HG02973 (cell line): ENCODE measurements around the gene SKOR1.
A peak's percentile ranks its signal among the peaks of the same experiment; 100 is the strongest.

Experiments used
- ATAC-seq: cut with Tn5 transposase; IDR thresholded peaks from one replicate; pipeline ENCODE4 v1.9.1; 2021; ENCODE audit warnings: moderate library complexity; ENCODE audit not compliant: unreplicated experiment

The SKOR1 gene

DNA sequence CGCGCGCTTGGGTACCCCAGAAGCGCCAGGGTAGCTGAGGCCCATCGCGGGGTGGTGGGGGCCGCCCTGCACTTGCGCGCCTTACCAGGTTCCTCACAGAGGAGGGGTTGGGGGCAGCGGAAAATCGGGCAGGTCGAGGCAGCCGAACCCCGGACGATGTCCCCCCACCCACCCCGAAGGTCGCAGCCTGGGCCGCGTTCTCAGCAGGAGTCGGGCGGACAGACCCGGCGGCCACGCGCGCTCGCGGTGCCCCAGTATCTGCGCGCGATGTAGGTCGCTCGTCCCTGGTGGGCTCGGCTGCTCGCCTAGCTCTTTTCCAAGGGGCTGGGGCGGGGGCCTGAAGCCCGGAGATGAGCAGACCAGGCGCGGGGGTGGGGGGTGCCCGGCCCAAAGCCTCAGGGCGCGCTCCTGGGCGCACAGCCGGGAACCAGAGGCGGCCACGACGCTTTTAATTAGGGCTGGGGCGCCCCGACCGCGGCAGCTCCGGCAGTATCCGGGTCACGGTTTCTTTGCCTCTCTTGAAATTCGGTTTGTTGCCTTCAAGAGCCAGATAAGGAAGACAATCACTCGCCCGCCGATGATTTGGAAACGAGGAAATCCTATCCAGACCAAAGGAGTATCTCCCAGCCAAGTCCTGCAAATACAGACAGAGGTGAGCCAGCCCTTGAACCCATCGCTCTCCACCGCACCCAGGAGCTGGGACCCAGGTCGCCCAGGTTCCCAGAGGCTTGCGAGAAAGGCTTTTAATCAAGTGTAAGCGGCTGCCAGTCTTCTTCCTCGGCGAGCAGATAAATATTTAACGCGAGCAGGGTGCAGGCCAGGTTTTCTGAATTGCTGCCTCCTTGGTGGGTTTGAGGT, 4.6 kb downstream of the SKOR1 start:
- no peak for ATAC-seq

DNA sequence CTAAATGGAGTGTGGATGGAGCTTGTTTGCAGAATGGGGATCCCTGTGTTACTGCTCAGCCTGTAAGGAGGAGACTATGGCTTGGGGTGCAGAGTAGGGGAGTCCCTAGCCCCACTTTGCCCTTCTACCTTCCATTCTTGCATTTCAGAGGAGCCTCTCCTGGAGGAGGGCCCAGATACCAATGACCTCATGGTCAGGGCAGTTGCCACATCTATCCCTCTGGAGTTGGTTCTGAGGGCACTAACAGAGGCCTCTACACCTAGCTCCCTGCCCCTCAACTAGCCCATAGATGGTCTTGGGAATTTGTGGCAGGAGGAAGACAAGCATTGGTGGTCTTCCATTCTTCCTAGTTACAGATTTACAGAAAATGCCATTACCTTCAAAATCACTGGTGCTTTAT, 6.1 kb downstream of the SKOR1 start:
- no peak for ATAC-seq

DNA sequence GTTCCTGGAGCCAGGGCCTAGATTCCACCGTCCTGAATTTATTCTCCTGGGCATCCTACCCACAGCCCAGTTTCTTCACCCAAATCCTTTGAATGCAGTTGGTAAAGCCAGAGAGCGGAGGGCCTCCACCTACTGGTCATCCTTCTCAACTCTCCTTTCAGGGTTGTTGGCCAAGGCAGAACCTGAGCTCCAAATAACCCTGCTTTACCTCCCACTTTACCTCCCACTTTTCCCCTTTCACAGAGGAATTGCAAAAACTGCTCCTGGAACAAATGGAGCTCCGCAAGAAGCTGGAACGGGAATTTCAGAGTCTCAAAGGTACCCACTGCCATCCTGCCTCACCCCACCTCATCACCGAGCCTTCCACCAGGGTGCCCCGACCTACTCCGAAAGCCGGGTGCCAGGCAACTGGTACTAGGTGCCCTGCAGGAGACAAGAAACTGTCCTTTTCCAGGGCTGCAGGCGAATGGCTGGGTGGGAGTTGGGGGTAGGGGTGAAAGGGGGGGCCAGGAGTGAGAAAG, 6.8 kb downstream of the SKOR1 start:
- no peak for ATAC-seq

DNA sequence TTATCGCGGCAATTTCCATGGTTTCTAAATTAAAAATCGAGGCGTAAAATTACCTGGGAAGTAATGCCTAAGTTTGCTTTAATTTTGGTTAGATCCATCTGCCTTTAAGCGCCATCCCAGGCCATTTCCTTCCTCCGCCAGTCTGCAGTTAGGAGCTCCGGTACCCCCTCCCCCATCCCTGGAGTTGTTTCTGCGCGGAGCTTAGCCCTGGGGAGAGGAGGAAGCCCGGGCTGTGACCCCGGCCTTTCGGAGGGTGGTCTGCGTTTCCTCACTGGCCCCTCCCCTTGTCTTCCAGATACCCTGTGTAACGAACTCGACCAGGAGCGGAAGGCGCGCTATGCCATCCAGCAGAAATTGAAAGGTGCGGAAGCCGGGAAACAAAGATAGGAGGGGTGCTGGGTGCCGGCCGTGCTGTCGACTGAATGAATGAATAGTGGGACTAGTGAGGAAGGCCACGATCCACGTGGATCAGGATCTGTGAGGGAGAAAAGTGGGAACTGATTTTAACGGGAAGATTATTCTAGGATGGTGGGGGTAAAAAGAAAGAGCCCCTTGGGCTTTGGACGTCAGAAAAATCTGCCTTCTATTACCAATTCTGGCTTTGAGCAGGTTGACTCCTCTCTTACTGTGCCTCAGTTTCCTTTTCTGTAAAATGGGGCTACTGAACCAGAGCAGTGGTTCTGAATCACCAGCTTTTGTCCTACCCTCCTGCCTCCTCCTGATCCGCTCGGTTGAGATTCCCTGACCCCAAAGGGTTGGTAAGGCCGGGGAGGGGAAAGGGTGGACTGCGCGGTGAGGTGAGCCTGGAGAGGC, 7.8 kb downstream of the SKOR1 start:
- ATAC-seq, result no peak

DNA sequence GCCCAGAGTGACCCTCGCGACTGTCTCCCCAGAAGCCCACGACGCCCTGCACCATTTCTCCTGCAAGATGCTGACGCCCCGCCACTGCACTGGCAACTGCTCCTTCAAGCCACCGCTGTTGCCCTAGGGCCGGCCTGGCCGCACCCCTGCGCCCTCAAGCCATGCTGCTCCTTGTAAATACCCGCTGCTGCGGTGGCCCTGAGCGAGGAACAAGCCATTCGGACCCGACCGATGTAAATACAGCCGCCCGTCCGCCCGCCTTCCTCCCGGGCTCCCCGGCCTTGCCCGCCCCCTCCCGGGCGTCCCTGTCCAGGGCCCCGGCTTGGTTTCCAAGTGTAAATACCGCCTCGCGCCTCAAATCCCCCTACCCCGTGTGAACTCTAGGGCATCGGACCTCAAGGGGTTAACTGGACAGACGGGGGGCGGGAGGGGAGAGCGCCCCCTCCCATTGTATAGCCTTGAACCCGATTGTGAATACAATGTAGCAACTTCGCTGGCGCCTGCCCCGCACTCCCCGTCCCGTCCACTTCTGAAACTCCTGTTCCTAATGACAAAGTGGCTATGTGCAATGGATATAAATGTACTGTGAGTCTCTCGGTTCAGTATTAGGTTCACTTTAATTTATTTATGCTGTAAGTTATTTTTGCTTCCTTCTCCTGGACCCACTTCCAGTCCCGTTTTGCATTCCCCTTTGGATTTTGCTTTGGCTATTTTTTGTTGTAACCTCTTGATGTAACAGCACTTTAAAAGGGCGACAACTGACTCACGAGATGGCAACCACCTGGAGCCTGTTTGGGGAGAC, 8.6 kb downstream of the SKOR1 start:
- no peak for ATAC-seq

DNA sequence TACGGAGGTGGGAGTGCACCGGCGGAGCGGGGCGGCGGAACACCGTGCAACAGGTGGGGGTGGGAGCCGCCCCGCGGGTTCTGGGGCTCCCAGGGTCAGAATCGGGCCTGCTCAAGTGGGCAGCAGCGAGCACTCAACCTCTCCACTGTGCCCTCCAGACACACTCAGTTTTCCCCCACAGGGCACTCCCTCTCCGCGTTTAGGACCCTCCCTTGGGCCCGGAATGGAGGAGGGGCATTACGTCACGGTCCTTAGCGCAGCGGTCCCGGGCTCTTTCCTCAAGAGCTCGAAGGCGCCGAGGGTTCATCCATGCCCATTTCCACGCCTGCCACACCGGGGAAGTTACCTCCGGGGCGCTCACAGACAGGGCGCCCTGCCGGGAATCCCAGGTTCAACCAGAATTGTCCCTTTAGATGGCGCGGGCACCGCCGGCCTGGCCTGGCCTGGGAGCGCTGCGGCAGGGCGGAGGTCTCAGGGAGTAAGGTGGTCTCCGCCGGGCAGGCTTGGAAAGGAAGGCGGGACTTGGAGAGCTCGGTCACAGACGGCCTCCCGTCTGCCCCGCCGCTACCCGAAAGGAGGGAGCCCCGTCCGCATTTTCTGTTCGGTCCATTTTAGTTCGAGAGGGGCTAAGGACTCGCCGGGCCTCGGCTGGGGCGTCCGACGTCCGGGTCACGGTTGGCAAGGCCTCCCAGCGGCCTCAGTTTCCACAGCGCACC, 9.4 kb downstream of the SKOR1 start:
- ATAC-seq, result no peak

DNA sequence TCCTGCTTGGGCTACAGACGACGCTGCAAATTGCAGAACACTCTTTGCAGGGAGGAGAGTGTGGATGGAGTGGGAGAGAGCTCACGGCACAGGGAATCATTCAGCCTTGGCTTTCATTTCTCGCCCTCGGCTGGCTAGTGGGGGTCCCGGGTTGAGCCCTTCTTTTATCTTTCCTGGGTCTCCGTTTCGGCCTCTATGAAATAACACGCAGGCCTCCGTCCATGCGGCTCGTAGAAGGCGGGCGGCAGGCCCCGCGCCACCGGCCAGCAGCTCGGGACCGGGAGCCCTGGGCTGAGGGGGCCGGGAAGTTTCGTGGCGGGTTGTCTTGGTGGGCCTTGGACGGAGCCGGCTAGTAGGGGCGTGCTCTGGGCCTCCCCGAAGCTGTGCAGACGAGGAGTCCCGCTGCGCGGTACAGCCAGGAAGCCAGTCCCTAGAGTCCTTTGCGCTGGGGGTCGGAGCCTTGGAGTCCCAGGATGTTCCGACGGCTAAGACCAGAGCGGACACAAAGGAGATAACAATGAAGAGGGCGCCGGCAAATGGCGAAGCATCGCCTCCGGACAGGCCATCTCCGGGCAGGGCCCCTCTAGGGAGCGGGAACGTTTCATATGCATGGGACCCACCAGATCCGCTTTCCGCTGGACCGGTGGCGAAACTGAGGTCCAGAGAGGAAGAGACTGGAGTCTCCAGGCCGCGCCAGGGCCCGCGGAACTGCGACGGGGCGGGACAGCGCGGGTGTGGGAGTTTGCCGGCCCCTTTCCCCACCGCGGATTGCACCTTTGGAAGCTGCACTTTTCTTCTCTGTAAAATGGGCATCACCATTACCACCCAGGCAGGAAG, 10.2 kb downstream of the SKOR1 start:
- no peak for ATAC-seq

DNA sequence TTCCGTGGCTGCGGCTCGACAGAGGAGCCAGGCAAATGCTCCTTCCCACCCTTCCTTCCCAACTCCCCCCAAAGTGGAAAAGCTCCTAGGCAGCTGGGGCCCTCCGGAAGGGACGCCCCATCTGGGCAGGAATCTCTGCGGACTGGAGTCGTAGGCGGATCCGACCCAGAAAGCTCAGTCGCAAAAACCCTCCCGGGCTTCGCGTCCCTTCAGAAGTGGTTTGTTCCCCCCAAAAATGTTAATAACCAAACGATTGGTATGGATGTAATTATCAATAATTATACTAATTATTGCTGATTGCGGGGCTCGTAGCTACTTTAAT, 10.8 kb downstream of the SKOR1 start:
- ATAC-seq, result no peak

DNA sequence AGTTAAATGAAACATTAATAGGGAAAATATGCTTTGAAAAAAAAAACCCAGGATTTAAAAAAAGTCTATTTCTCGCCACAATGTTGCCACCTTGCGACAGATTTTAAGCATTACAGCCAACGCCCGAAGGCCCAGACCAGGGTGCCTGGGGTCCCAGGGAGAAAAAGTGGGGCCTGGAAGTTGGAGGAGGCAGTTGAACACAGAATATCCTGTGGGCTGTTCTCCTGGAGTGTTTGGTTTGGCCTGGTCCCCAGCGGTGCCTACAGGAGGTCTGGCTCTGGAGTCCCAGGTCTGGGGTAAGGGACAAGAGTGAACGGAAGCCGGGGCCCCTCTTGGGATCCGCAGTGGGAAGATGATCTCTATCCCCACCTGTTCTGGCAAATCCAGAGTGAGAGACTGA, 11.2 kb downstream of the SKOR1 start:
- ATAC-seq, result no peak

DNA sequence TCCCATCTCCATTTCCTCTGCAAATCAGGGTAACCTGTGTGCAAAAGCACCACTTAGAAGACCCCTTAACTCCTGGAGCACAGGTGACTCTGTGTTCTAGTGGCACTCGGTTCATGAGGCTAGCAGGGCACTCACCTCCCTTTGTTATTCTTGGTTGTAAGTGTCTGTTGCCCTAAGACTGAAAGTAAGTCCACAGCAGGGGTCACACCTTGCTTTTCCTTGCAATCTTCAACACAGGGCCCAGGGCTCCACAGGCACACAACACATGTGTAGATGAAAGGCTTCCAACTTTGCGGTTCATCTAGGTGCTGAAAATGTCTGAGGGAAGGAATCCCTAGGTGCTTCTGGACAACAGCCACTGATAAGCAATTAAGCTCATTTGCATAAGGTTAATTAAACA, 11.6 kb downstream of the SKOR1 start:
- ATAC-seq, result no peak

DNA sequence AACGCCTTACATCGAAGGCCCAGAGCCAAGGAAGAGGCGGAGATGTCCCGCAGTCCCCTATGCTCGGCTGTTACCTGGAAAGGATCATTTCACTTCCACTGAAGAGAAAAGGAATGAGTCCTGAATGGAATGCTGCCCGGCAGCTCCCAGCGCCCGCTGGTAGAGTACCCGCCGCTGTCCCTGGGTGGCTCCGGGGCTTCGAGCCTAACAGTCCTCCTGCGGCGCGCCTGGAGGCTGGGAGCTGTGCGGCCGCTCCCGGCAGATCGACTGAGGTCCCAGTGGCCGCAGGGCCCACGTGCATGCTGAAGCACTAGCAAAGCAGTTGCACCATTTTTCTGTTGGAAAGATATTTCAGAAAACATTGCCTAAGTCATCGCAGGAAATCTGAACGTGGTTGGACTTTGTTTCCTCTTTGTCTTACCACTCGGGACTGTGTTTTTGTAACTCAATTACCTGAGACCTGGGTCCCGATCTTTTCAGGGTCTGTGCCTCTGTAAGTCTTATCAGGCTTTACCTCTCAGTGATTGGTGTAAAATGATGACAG, 13.6 kb downstream of the SKOR1 start:
- no peak for ATAC-seq

DNA sequence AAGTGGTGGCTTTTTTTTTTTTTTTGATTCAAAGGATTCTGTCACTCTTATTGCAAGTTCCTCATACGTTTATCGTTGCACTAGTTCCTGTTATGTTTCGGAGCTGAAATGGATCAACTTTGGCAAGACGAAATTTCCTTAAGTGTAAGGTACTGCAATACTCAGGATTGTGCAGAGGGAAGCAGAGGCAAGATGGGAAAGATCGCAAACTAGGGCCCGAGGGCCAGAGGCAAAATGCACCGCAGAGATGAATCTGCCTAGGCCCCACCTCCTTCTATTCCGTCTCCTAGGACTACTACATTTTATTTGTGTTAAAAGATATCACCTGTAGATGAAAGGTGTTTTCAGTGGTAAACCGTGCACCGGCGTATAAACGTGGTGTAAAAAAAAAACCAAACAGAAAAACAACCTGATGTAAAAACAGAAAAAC, 14.2 kb downstream of the SKOR1 start:
- no peak for ATAC-seq

DNA sequence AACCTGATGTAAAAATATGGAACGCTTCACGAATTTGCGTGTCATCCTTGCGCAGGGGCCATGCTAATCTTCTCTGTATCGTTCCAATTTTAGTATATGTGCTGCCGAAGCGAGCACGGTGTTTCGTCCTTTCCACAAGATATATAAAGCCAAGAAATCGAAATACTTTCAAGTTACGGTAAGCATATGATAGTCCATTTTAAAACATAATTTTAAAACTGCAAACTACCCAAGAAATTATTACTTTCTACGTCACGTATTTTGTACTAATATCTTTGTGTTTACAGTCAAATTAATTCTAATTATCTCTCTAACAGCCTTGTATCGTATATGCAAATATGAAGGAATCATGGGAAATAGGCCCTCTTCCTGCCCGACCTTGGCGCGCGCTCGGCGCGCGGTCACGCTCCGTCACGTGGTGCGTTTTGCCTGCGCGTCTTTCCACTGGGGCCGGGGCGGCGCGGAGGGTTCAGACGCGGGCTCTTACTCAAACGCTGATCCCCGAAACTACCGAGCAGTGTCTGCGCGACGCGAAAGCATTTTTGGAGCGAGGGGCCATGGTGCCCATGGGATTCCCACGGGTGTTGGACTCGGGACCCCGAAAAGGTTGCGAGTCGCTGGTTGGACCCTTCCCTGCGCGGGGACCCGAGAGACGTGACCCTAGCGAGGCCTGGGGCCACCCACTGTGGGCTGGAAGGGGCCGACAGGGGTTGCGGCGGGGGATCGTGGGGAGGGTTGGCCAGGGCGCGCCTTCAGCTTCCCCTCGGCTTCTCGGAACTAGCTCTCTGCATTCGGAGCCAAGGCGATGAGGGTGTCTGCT, 14.8 kb downstream of the SKOR1 start, which contains the start of gene RNU6-1:
Gene RNU6-1 (minus strand): TSS at position 117 of the 820 bp plus-strand sequence.
- peak; percentile 81 for ATAC-seq

DNA sequence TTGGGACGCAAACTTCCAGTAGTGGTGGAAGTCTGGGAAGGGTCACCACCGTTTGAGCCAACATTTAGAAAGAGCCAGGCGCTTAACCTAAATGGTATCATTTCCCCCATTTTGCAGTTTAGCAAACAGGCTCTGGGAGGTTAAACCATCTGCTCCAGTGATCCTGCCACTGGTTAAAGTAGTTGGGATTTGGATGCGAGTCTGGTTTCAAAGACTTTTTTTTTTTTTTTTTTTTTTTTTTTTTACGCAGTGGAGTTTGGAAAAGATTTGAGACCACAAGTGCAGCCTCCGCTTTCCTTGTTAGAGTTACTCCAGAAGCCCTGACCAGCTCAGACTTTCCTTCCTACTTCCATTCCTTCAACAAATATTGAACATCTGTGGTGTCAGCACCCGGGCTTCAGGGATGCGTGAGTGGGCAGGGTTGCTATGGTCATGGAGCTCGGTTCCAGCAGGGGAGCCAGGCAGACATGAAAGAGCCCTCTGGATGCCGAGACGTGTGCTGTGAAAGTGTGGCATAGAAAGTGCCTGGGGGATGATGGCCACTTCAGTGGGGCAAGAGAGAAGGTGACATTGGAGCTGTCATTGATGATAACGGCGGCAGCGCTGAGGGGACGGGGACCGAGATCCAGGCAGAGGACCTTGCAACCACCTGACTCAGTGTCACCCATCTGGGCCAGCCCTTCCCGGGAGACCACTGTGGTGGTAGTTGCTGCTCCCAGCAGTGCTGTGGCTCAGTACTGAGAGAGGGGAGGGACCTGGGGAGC, 15.6 kb downstream of the SKOR1 start:
- ATAC-seq, result no peak

DNA sequence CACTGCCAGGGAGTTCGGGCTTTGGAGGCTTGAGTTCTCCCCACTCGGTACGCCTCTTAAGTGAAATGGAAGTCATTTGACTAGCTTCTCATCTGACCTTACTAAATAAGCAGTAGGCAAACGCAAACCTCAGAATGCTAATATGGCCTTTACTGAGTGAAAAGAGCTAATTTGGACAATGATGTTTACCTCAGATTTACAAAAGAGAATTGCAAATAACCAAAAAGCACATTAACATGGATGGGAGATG, 16.1 kb downstream of the SKOR1 start:
- ATAC-seq, result no peak

DNA sequence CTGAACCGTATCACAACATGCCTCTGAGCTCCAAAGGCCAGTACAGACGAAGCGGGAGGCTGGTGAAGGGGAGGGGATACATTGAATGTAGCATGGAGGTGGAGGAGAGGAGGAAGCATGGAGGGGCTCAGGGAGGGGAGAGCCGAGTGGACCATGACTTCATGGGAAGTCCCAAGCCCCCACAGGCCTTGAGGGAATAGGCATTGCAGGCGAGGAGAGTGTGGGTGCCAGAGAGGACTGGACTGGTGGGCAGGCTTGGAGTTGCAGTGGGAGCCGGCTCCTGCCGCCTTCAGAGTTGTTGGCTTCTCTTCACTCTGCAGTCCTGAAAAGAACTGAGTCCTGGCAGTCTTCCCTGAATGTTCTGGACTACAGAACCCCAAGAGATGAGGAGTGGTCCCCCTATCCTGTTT, 17.8 kb downstream of the SKOR1 start:
- no peak for ATAC-seq

DNA sequence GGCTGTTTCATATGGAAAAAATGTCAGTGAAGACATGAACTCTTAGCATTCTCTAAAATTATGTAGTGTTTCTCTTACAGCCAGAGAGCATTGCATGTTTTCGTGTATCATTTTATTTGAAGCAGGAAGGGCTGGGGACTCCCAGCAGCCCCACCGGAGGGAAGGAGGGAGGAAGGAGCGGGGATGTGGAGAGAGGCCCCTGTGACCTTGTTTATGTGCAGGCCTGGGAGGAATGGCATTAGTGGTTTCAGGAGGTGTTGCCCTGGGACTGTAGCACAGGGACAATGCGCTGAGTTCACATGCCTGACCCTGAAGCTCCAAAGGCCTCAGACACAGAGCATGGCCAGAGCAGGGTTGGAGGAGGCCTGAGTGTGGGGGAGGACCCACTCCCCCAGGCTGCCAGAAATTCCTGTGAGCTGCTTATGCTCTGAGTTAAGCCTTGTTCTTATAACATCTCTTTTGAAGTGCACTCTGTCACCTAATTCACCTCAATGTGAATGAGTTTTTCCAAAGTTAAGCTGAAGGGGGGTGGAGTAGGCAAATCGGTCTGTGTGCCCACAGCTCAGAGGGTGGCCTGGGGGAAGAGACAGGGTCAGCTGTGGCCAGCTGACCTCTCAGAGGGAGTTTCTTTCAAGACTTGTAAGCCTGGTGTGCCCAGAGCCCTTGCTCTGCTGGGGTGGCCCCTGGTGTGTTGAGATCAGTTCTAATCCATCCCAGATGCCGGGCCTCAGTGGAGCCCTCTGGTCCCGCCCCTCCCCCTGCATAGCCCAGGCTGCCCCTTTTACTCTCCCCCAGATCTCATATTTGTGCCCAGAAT, 18.5 kb downstream of the SKOR1 start:
- ATAC-seq, result no peak
